GM12891 (cell line): Measurements from ENCODE around the gene MIA2.

ENCODE experiments used
- DNase-seq: peaks from one replicate; pipeline ENCODE4 v3.0.0; 2011; ENCODE audit warnings: low spot score; ENCODE audit not compliant: insufficient read length
- FAIRE-seq: peaks from 2 replicates; lab custom pipeline; 2011; peaks lifted over from hg19 to GRCh38; lab: Jason Lieb, UNC
- PAX5 ChIP-seq: IDR thresholded peaks from 2 replicates; pipeline ENCODE4 v1.6.1; 2011; ENCODE audit warnings: low read length, moderate library complexity, mild to moderate bottlenecking; ENCODE audit not compliant: insufficient read depth, severe bottlenecking
- POLR2A ChIP-seq: IDR thresholded peaks from 2 replicates; pipeline ENCODE4 v1.6.1; 2011; ENCODE audit warnings: low read depth, low read length, control low read depth
- POLR2AphosphoS5 ChIP-seq: IDR thresholded peaks from 2 replicates; pipeline ENCODE4 v1.6.1; 2011; ENCODE audit warnings: low read depth, low read length, control low read depth
- POU2F2 ChIP-seq: IDR thresholded peaks from 2 replicates; pipeline ENCODE4 v1.6.1; 2011; ENCODE audit warnings: low read depth, mild to moderate bottlenecking, control low read depth, low read length, moderate library complexity
- SPI1 ChIP-seq: IDR thresholded peaks from 2 replicates; pipeline ENCODE4 v1.6.1; 2011; ENCODE audit warnings: low read depth, low read length, control low read depth
- TAF1 ChIP-seq: IDR thresholded peaks from 2 replicates; pipeline ENCODE4 v1.6.1; 2011; ENCODE audit warnings: low read depth, low read length, control low read depth

Gene MIA2

GRCh38 chr14:39422243-39422642 lies 188.5 kb downstream of the MIA2 start:
- TF ChIP-seq POLR2A, result no peak
- TF ChIP-seq POU2F2, result no peak
- no peak for TF ChIP-seq TAF1
- TF ChIP-seq POLR2AphosphoS5, result no peak
- no peak for TF ChIP-seq SPI1
- no peak for TF ChIP-seq PAX5
- no peak for FAIRE-seq
- DNase-seq, result no peak

- TF ChIP-seq TAF1 (no peak), POLR2AphosphoS5 (no peak), PAX5 (no peak), SPI1 (no peak), POLR2A (no peak), POU2F2 (no peak)
- DNase-seq (no peak), FAIRE-seq (no peak)
These were observed 190.1 kb downstream of the MIA2 start for GRCh38 chr14:39423793-39424192.

- no peak for FAIRE-seq
- TF ChIP-seq PAX5 (no peak), POU2F2 (no peak), SPI1 (no peak), POLR2AphosphoS5 (no peak), POLR2A (no peak), TAF1 (no peak)
- no peak for DNase-seq
These were observed 192.2 kb downstream of the MIA2 start for GRCh38 chr14:39425947-39426346.

- peak; percentile 62 for FAIRE-seq
- no peak for DNase-seq
- TF ChIP-seq SPI1 (no peak), POLR2A (no peak)
These were observed 192.9 kb downstream of the MIA2 start for GRCh38 chr14:39426605-39427004.

- TF ChIP-seq POU2F2 (no peak), POLR2AphosphoS5 (no peak)
- DNase-seq, result no peak
- no peak for FAIRE-seq
These were observed 194.4 kb downstream of the MIA2 start for GRCh38 chr14:39428118-39428517.

GRCh38 chr14:39430762-39431415 lies 197.2 kb downstream of the MIA2 start:
- DNase-seq (no peak), FAIRE-seq (no peak)
- TF ChIP-seq POLR2AphosphoS5 (no peak), POLR2A (0 out of 2 replicates have a peak, but pooled peaks have one; percentile 6)

GRCh38 chr14:39431416-39432178 lies 197.9 kb downstream of the MIA2 start:
- TF ChIP-seq POU2F2 (no peak), PAX5 (peak; percentile 22), TAF1 (peak; percentile 86), SPI1 (peak; percentile 41; the same call in 1 of the 2 replicates), POLR2AphosphoS5 (0 out of 2 replicates have a peak, but pooled peaks have one; percentile 31), POLR2A (no peak)
- FAIRE-seq (no peak), DNase-seq (peak; percentile 25)

- DNase-seq (peak; percentile 88), FAIRE-seq (peak; percentile 96)
- TF ChIP-seq POLR2AphosphoS5 (no peak), POU2F2 (no peak), TAF1 (no peak), PAX5 (no peak), POLR2A (no peak), SPI1 (no peak)
These were observed 198.5 kb downstream of the MIA2 start, which contains the start of gene FBXO33 for GRCh38 chr14:39432179-39432618. FBXO33 (minus strand) TSS chr14:39432433; CDS start chr14:39432162, 271 bp downstream.

- FAIRE-seq (no peak), DNase-seq (peak; percentile 44)
- TF ChIP-seq POU2F2, result peak; percentile 16; the same call in 1 of the 2 replicates
- TF ChIP-seq POLR2A, result peak; percentile 63; the same call in 1 of the 2 replicates
- peak; percentile 52 for TF ChIP-seq SPI1
- no peak for TF ChIP-seq TAF1
- peak; percentile 71 for TF ChIP-seq POLR2AphosphoS5
- TF ChIP-seq PAX5, result no peak
These were observed 199.1 kb downstream of the MIA2 start for GRCh38 chr14:39432619-39433451.
